Measurements from ENCODE around the gene SCN3B.

The SCN3B gene

GRCh38 chr11:123608371-123608770 is 46.1 kb downstream of the SCN3B start:
- no peak for DNase-seq
- intact Hi-C loops (cut with DNase I), result no loop called here

DNA sequence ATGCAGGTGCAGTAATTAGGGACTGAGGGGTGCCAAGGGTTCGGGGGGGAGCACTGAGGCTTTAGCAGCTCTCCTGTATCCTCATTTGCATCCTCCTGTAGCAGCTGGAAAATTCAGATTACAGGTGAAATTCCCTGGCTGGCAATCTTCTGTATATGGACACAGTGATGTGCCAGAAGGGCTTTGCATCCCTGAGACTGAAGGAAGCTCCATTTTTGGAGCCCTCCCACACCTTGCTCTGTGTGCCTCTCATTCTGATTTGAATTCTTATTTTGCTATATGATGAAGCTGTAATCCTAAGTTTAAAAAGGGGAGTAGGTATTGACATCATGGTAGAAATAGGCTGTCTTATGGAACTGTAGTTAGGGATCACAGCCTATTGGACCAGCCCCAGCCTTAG is 46.6 kb downstream of the SCN3B start:
- peak in 14 of 42 donors; percentile 21 to 69 (median 34) for DNase-seq
- intact Hi-C loops (cut with DNase I), result no loop called here

DNA sequence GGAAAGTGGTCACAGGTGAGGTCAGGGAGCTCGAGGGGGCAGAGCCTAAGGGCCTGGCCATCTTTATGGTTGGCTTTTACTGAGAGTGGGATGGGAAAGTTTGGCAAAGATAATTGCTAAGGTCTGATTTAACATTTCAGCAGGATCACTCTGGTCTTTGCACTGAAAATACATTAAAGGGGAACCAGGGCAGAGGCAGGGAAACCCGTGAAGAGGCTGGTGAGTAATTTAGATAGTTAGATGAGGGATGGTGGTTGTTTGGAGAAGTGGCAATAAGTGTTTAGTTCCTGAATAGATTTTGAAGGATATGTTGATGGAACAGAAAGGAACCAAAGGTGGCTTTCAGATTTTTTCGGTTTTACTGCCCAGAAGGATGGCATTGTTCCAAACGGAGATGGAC is 50.8 kb downstream of the SCN3B start:
- no peak for DNase-seq
- intact Hi-C loops (cut with DNase I), result no loop called here

- intact Hi-C loops (cut with DNase I), result no loop called here
- DNase-seq, result no peak
Observed at GRCh38 chr11:123601743-123602142, 52.7 kb downstream of the SCN3B start.

- intact Hi-C loops (cut with DNase I), result no loop called here
- DNase-seq, result no peak
Observed at GRCh38 chr11:123601136-123601535, 53.3 kb downstream of the SCN3B start.

- no peak for DNase-seq
- intact Hi-C loops (cut with DNase I), result no loop called here
Observed at GRCh38 chr11:123597859-123598258, 56.6 kb downstream of the SCN3B start.

DNA sequence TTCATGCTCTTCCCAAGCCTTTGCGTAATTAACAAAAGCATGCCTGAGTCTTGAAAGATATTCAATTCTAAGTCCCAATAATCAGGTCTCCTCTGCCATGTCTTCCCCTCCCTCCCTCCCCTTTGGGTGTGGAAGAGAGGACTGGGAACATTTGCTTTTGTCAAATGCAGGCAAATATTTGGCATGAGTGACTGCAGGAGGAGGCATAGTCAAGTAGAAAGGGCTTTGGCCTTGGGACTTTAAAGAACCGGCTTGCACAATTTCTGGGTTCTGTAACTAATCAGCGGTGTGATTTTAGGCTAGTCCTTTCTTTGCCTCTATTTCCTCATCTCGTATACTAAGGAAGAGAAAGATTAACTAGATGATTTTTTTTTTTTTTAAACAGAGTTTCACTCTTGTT is 59.5 kb downstream of the SCN3B start:
- no peak for DNase-seq
- intact Hi-C loops (cut with DNase I), result no loop called here

DNA sequence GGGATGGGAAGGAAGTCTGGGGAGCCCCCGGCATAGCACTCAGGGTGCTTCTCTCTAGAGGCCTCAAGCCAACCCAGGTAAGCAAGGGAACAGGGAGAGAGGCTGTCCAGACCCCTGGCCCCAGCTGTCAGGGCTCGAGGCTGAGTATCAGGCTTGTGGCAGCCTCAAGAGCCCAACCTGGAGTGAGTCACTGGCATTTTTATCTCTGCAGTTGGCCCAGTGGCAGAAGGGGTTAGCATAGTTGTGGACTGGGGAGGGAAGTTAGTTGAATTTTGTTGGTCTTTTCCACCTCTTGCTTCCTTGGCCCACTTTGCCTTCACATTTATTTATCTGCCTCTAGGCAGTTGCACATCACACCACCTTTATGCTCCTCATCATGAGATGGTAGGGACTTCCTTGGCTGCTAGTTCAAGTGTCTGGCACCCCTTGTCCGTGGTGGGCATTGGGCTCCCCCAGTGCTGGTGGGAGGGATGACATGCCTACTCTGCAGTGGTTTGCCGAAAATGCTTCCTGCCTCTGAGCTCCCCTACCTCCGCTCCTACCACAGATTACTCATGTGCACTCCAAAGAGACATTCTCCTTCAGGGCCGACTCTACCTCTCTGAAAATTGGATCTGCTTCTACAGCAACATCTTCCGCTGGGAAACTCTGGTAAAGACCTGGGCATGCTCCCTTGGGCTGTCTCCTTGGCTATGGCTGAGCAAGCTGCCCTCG is 60.1 kb downstream of the SCN3B start:
- intact Hi-C loops (cut with DNase I), result no loop called here
- peak in 7 of 42 donors; percentile 12 to 59 (median 31) for DNase-seq

DNA sequence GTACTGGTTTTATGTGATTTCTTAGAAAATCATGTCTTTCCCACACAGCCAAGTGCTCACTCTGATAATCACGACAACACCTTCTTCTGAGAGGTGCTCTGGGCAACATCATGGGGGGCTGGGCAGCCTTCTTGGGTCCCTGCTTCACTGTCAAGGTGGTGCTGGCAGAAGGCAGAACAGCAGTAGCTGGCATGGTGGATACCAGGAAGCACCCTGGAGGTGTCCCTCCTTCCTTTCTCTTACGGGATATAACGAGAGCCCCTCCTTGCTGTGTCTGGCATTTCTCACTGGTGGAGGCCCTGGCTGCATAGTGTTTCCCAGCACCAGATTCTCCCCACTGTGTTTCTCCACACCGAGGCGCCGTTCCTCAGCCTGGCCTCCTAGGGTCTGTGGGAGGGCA is 60.9 kb downstream of the SCN3B start:
- no peak for DNase-seq
- intact Hi-C loops (cut with DNase I), result no loop called here

- peak in 5 of 42 donors; percentile 16 to 71 (median 26) for DNase-seq
- intact Hi-C loops (cut with DNase I), result no loop called here
Observed at GRCh38 chr11:123590296-123590912, 64.0 kb downstream of the SCN3B start.

DNA sequence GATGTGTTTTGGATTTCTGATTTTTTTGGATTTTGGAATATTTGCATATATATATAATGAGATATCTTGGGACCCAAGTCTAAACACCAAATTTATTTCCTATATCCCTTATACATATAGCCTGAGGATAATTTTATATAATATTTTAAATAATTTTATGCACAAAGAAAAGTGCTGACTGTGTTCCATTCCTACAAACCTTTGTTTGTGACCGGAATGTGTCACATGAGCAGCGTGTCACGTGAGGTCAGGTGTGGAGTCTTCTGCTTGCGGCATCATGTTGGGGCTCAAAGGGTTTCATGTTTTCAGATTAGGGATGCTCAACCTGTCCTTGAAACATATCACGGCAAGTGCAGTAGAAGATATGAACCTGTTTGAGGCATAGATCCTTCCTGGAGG is 65.6 kb downstream of the SCN3B start:
- intact Hi-C loops (cut with DNase I), result no loop called here
- no peak for DNase-seq

DNA sequence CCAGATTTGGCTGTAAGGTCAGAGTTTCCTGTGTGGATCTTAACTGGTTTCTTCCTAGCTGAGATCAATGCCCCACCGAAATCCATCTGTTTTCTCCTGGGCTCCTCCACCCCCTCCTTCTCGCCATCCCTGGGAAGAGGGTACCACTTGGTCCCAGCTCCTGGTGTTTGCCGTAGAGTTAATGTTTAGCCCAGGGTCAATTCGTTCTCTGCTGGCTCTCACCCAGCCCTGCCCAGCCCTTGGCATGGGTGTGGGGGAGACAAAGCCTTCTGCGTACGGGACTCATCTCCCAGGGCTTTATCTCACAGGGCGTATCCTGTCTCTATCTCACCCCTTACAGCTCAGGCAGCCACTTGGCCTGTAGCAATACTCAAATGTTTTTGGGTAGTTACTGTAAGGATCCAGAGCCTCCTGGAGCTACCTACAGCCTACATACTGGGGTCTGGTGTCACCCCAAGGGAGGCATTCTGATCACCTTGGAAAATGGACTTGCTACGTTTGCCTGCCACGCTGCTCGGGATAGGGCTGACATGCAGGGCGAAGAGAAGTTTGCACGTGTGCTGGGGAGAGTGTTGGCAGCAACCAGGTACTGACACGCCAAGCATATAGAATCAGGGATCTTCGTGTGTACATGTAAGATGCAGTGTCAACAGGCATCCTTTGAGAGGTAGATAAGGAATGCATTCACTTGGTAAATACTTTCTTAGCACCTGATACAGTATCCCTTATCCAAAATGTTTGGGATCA is 66.1 kb downstream of the SCN3B start:
- no peak for DNase-seq
- intact Hi-C loops (cut with DNase I), result no loop called here

GRCh38 chr11:123587559-123587958 is 66.9 kb downstream of the SCN3B start:
- intact Hi-C loops (cut with DNase I), result no loop called here
- no peak for DNase-seq

DNA sequence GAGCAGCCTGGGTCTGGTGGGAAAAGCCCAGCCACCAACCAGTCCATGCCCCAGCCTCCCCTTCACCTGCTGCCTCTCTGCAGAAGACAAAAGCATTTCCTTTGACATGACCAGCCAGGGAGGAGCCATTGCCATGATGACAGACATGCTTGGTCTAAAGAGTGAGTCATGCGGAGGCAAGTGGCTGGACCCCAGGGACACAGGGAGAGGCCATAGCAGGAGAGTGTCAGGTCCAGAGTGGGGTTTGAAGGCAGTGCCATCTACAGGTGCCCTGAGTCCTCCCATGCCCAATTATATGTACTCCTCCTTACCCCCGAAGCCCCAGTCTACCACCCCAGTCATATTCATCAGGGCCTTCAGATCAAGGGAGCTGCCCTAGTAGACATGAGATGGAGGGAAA is 67.4 kb downstream of the SCN3B start:
- intact Hi-C loops (cut with DNase I), result no loop called here
- no peak for DNase-seq

DNA sequence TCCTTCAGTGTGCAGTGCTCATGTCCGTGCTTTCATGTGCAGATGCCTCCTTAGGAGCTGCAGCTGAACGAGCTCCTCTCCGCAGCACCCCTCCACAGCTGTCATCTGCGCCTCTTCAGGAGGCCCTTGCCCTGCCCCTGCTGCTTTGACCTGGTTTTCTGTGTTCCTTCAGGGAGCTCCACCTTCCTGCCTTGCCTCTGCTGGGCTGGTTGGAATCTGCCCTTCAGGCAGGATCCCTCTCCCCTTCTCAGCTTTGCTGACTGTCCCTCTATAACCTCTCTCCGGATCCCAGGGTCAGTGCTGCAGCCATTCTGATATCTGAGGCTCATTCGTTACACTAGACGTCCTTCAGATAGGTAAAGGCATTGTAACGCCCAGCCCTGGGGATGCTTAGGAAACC is 67.9 kb downstream of the SCN3B start:
- intact Hi-C loops (cut with DNase I), result no loop called here
- peak in 3 of 42 donors; percentile 28 to 41 (median 30) for DNase-seq

DNA sequence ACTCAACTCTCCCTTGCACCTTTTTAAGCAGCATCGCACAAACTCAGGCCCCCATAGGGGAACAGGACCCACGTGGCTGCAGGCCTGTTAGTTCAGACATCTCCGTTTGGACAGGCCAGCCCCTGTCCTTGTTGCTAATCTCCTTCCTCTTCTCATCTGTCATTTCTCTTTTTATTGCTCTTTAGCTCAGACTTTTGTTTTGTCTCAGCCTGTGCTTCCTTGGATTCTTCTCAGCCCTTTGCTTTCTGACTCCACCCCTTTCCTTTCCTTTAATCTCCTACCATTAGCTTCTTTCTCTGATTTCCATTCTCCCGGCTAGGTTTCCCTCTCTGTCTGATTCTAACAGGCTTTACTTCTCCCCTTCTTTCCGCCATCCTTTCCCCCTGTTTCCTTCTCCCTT is 68.7 kb downstream of the SCN3B start:
- intact Hi-C loops (cut with DNase I), result no loop called here
- no peak for DNase-seq

GRCh38 chr11:123585206-123585605 is 69.2 kb downstream of the SCN3B start:
- intact Hi-C loops (cut with DNase I), result no loop called here
- no peak for DNase-seq

DNA sequence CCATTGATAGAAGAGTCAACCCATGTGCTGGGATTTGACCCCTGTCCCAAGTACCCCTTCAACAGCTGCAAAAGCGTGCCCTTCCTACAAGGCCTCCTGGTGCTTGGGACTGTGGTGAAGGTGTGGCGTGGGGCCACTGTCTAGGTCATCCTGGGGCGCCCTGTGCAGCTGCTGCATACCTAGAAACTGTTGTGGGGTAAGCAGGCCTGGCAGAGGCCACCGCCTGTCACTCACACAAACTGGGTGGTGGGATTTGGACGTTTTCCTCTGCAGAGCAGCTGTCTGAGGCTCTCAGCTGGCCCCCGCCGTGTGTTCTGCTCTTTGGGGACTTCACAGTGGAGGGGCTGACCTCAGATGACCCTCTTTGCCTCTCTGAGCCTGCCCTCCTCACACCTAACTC is 69.7 kb downstream of the SCN3B start:
- intact Hi-C loops (cut with DNase I), result no loop called here
- DNase-seq, result no peak

DNA sequence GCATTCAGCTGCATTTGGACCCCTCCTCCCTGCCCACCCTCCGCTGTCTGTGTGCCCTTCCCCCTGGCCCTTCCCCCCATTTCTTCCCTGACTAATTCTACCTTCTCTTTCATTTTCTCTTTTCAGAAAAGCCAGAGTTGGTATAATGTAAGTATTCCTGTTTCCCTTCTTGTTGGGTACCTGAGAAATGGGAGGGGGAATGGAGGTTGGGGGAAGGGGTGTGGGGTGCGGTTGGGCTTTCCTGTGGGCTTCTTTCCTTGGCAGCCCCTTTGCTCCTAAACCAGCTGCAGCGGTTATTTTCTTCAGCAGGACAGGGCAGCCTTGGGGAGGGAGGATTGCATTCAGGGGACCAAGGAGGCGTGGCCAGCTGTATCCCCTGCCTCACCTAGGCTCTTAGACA is 70.2 kb downstream of the SCN3B start:
- intact Hi-C loops (cut with DNase I), result no loop called here
- DNase-seq, result no peak

GRCh38 chr11:123582992-123583504 is 71.4 kb downstream of the SCN3B start:
- no peak for DNase-seq
- intact Hi-C loops (cut with DNase I), result no loop called here

Data from head of caudate nucleus (tissue), 42 donors.